ENCODE measurements around the gene CD2AP.
"Not testable (repeated sequence)": the region's sequence is repeated elsewhere in the genome, so short reads cannot be mapped to it uniquely, and the experiment has no call there.

The CD2AP gene

GRCh38 chr6:47556459-47556858 lies 78.9 kb downstream of the CD2AP start:
- in situ Hi-C loops (cut with MboI; ENCODE audit: low sequenced_read_pairs) = not testable (repeated sequence)

DNA sequence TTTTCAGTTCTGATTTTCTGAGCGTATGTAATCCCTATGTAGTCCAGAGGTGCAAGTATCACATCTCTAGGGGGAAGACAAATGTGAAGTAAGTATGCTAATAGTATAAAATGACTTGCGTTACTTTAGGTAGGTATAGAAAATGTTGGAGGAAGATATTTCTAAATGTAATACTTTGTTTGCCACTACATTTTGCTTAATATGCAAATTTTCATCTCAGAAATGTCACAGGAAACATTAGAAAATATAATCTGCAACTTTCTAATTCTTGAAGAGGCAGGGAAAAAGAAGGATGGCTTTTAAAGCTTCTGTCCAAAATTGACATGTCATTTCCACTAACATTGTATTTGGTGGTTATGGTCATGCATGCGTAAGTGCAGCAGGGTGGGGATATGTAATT lies 85.6 kb downstream of the CD2AP start:
- in situ Hi-C loops (cut with MboI; ENCODE audit: low sequenced_read_pairs) = no loop called here

- in situ Hi-C loops (cut with MboI; ENCODE audit: low sequenced_read_pairs) = not testable (repeated sequence)
These were observed 89.0 kb downstream of the CD2AP start for GRCh38 chr6:47566602-47567001.

DNA sequence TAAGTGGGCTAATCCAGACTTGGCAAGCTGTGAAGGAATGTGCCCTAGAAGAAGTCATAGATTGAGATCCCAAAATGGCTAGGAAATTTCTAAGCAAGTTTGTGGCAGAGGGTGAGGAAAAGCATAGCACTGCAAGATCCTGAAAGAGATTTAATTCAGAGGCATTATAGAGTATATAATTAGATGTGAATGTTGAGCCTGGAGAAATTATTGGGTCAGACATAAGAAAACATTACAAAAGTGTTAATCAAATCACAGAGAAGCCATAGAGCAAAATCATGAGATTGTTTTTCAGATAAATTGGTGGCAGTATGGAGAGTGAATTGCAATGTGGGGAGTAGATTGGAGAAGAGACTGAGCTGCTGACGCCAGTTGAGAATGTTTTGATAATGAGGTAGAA lies 90.0 kb downstream of the CD2AP start:
- in situ Hi-C loops (cut with MboI; ENCODE audit: low sequenced_read_pairs) = no loop called here

- in situ Hi-C loops (cut with MboI; ENCODE audit: low sequenced_read_pairs) = no loop called here
These were observed 93.9 kb downstream of the CD2AP start for GRCh38 chr6:47571488-47571887.

DNA sequence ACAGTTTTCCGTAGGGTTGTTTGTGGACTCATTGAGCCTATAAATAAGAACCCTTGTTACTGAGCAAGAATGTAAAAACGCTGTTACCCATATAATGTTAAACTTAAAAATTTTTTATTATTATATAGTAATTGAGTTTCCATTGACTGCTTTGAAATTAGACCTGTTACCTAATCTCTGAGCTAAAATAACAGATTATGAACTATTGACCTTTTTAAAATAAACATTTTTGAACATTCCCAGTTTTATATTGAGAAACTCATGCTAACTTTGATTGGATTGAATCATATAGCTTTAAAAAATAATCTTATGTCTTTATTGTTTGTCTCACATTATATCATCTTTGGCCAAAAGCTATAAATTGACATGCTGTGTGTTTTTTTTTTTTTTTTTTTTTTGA lies 95.5 kb downstream of the CD2AP start:
- in situ Hi-C loops (cut with MboI; ENCODE audit: low sequenced_read_pairs) = no loop called here

- in situ Hi-C loops (cut with MboI; ENCODE audit: low sequenced_read_pairs) = no loop called here
These were observed 97.2 kb downstream of the CD2AP start for GRCh38 chr6:47574789-47575188.

DNA sequence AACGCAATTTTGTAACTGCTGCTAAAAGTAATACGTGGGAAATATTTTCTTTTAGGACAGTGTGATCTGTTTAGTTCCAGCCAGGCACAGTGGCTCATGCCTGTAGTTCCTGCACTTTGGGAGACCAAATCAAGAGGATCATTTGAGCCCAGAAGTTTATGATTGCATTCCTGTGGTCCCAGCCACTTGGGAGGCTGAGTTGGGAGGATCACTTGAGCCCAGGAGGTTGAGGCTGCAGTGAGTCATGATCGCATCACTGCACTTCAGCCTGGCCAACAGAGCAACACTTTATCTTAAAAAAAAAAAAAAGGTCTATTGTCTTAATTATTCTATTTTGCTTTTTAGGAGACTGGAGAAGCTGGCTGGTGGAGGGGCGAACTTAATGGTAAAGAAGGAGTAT lies 101.5 kb downstream of the CD2AP start:
- in situ Hi-C loops (cut with MboI; ENCODE audit: low sequenced_read_pairs) = no loop called here

DNA sequence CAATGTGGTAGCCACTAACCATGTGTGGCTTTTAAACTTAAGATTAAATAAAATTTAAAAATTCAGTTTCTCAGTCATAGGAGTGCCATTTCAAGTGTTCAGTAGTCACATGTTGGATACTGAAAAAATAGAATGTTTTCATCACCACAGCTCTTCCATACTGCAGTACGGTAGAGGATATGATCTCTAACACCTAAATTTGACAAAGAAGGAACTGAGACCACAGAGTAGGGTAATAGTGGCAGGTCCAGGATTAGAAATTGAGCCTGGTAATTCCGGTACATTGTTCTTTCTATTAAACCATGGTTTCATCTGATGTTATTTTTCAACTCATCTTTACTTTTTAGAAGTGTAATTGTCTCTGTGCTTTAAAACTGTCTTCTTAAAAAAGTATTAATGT lies 104.0 kb downstream of the CD2AP start:
- in situ Hi-C loops (cut with MboI; ENCODE audit: low sequenced_read_pairs) = no loop called here

GRCh38 chr6:47587493-47587892 lies 109.9 kb downstream of the CD2AP start:
- in situ Hi-C loops (cut with MboI; ENCODE audit: low sequenced_read_pairs) = no loop called here

GRCh38 chr6:47592131-47592840 lies 114.7 kb downstream of the CD2AP start:
- in situ Hi-C loops (cut with MboI; ENCODE audit: low sequenced_read_pairs) = no loop called here

GRCh38 chr6:47593979-47594378 lies 116.4 kb downstream of the CD2AP start:
- in situ Hi-C loops (cut with MboI; ENCODE audit: low sequenced_read_pairs) = no loop called here

DNA sequence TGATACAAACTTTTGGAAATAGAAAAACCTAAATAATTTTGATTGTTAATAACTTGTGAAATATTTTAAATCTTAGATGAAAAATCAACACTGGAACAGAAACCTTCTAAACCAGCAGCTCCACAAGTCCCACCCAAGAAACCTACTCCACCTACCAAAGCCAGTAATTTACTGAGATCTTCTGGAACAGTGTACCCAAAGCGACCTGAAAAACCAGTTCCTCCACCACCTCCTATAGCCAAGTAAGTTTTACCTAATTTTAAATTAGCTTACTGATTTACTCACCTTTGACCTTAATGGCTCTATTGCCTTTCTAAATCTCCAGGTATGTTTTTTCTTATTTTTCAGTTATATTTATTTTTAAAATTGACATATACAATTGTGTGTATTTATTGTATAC lies 118.2 kb downstream of the CD2AP start:
- in situ Hi-C loops (cut with MboI; ENCODE audit: low sequenced_read_pairs) = no loop called here

DNA sequence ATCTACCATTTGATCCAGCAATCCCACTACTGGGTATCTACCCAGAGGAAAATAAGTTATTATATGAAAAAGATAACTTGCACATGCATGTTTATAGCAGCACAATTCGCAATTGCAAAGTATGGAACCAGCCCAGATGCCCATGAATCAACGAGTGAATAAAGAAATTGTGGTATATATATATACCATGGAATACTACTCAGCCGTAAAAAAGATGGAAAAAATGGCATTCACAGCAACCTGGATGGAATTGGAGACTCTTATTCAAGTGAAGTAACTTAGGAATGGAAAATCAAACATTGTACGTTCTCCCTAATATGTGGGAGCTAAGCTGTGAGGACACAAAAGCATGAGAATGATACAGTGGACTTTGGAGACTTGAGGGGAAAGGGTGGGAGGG lies 120.8 kb downstream of the CD2AP start:
- in situ Hi-C loops (cut with MboI; ENCODE audit: low sequenced_read_pairs) = no loop called here

GRCh38 chr6:47599512-47599911 lies 121.9 kb downstream of the CD2AP start:
- in situ Hi-C loops (cut with MboI; ENCODE audit: low sequenced_read_pairs) = no loop called here

- in situ Hi-C loops (cut with MboI; ENCODE audit: low sequenced_read_pairs) = no loop called here
These were observed 125.6 kb downstream of the CD2AP start for GRCh38 chr6:47603227-47603626.

GRCh38 chr6:47603995-47604394 lies 126.4 kb downstream of the CD2AP start:
- in situ Hi-C loops (cut with MboI; ENCODE audit: low sequenced_read_pairs) = no loop called here

- in situ Hi-C loops (cut with MboI; ENCODE audit: low sequenced_read_pairs) = no loop called here
These were observed 144.4 kb downstream of the CD2AP start for GRCh38 chr6:47621838-47622449.

DNA sequence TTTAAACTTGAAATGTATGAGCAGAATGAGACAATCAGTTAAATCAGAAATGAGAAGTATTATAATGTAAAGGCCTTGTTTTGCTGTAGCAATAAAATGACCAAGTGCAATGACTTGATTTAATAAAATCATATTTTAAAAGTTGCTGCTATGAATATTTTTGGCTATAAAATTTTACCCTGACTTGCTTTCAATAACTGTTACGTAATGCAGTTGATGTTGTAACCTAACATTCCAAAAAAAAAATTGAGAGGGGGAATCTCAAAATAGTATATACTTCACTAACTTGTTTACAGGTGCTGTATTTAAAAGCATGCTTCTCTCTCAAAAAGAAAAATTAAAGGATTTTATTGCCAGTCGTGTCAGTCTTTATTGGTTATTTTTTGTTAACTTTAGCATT lies 149.2 kb downstream of the CD2AP start:
- in situ Hi-C loops (cut with MboI; ENCODE audit: low sequenced_read_pairs) = no loop called here

GRCh38 chr6:47628448-47629272 lies 151.1 kb downstream of the CD2AP start:
- in situ Hi-C loops (cut with MboI; ENCODE audit: low sequenced_read_pairs) = no loop called here

GRCh38 chr6:47629954-47630353 lies 152.4 kb downstream of the CD2AP start:
- in situ Hi-C loops (cut with MboI; ENCODE audit: low sequenced_read_pairs) = no loop called here

DNA sequence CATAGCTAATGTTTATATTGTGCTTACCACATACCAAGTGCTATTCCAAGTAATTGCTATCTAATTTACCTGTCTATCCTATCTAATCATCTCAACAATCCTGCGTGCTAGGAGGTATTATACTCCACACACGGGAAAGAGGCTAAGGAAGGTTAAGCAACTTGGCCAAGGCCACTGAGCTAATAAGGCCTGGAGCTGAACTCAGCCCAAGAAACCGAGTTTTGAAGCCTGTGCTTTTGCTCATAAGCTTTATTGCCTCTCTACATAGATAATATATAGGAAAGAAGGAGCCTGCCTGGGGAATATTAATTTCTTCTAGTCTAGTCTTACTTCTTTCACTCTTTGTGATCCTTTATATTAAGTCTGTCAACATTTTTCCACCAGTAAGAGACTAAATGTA lies 153.0 kb downstream of the CD2AP start:
- in situ Hi-C loops (cut with MboI; ENCODE audit: low sequenced_read_pairs) = no loop called here
